Chondrocyte (in vitro differentiated cells): Measurements from ENCODE around the gene DYNLT5. TPM values are rescaled to one million over a fixed set of nuclear protein-coding genes. Genes with fewer than 3 reads are reported as not detected.
A peak's percentile ranks its signal among the peaks of the same experiment; 100 is the strongest.

ENCODE experiments used
- DNase-seq: peaks from one replicate; pipeline ENCODE4 v3.0.0; 2021; ENCODE audit warnings: mixed read lengths, low spot score
- H3K27ac Mint-ChIP-seq: one replicate; pipeline ENCODE4 v1.8.0; 2021; ENCODE audit warnings: mild to moderate bottlenecking, moderate library complexity, mixed read lengths; ENCODE audit not compliant: unreplicated experiment
- H3K27me3 Mint-ChIP-seq: 2 replicates; pipeline ENCODE4 v1.8.0; 2021; ENCODE audit warnings: low read depth, mixed read lengths
- H3K36me3 Mint-ChIP-seq: 2 replicates; pipeline ENCODE4 v1.8.0; 2021; ENCODE audit warnings: low read depth, mixed read lengths
- H3K4me1 Mint-ChIP-seq: 2 replicates; pipeline ENCODE4 v1.8.0; 2021; ENCODE audit warnings: low read depth, mild to moderate bottlenecking, mixed read lengths
- H3K4me3 Mint-ChIP-seq: one replicate; pipeline ENCODE4 v1.8.0; 2021; ENCODE audit warnings: mild to moderate bottlenecking, moderate library complexity, mixed read lengths; ENCODE audit not compliant: unreplicated experiment
- H3K9me3 Mint-ChIP-seq: 2 replicates; pipeline ENCODE4 v1.8.0; 2021; ENCODE audit warnings: low read depth, mixed read lengths
- CTCF ChIP-seq: fragments of 200-600 bp; sonication (generic); IDR thresholded peaks from 2 replicates; pipeline ENCODE4 v1.5.0; 2021; ENCODE audit warnings: antibody characterized with exemption, mild to moderate bottlenecking, moderate library complexity
- total RNA-seq: library from RNA; stranded (reverse); gene quantifications from 3 replicates; pipeline ENCODE4 v1.2.1, GENCODE V29; 2021

The DYNLT5 gene
- total RNA-seq, 1 donor from 2014 or later, result not detected

- peak; percentile 30 for TF ChIP-seq CTCF
- no peak overlapping the region for H3K4me3 Mint-ChIP-seq
- H3K27me3 Mint-ChIP-seq, result no peaks in the 10 kb centered on the region
- no peak for DNase-seq
- peaks cover 7% of the 10 kb centered on the region for H3K9me3 Mint-ChIP-seq
- no peaks in the 10 kb centered on the region for H3K4me1 Mint-ChIP-seq
- H3K27ac Mint-ChIP-seq, result no peak overlapping the region
- H3K36me3 Mint-ChIP-seq, result peaks cover 2% of the 10 kb centered on the region
Measured at GRCh38 chr1:66761221-66761620, 9.0 kb downstream of the DYNLT5 start.

- H3K27ac Mint-ChIP-seq, result no peak overlapping the region
- no peak for DNase-seq
- no peaks in the 10 kb centered on the region for H3K4me1 Mint-ChIP-seq
- H3K36me3 Mint-ChIP-seq, result peaks cover 2% of the 10 kb centered on the region
- no peaks in the 10 kb centered on the region for H3K27me3 Mint-ChIP-seq
- H3K9me3 Mint-ChIP-seq, result peaks cover 7% of the 10 kb centered on the region
- no peak overlapping the region for H3K4me3 Mint-ChIP-seq
- peak; percentile 97 for TF ChIP-seq CTCF
Measured at GRCh38 chr1:66764994-66765578, 12.8 kb downstream of the DYNLT5 start.

- TF ChIP-seq CTCF, result no peak
- Mint-ChIP-seq H3K4me1 (no peaks in the 10 kb centered on the region), H3K9me3 (peaks cover 3% of the 10 kb centered on the region), H3K27me3 (no peaks in the 10 kb centered on the region), H3K36me3 (no peaks in the 10 kb centered on the region), H3K4me3 (no peak overlapping the region), H3K27ac (no peak overlapping the region)
- DNase-seq, result no peak
Measured at GRCh38 chr1:66767626-66768025, 15.4 kb downstream of the DYNLT5 start.

- Mint-ChIP-seq H3K27me3 (no peaks in the 10 kb centered on the region), H3K9me3 (no peaks in the 10 kb centered on the region), H3K27ac (no peak overlapping the region), H3K36me3 (no peaks in the 10 kb centered on the region), H3K4me1 (no peaks in the 10 kb centered on the region), H3K4me3 (no peak overlapping the region)
- no peak for DNase-seq
- TF ChIP-seq CTCF, result no peak
Measured at GRCh38 chr1:66768965-66769364, 16.7 kb downstream of the DYNLT5 start.

- H3K4me3 Mint-ChIP-seq, result no peak overlapping the region
- no peaks in the 10 kb centered on the region for H3K4me1 Mint-ChIP-seq
- no peaks in the 10 kb centered on the region for H3K27me3 Mint-ChIP-seq
- H3K36me3 Mint-ChIP-seq, result no peaks in the 10 kb centered on the region
- no peak overlapping the region for H3K27ac Mint-ChIP-seq
- DNase-seq, result no peak
- H3K9me3 Mint-ChIP-seq, result no peaks in the 10 kb centered on the region
- no peak for TF ChIP-seq CTCF
Measured at GRCh38 chr1:66769512-66770229, 17.4 kb downstream of the DYNLT5 start.
